Activated T-cell treated with anti-CD3 and anti-CD28 coated beads, Interleukin-2, amount 50 U/mL, for 72 hours (primary cell): ENCODE results near the gene NCCRP1. TPM values are rescaled to one million over a fixed set of nuclear protein-coding genes. Genes with fewer than 3 reads are reported as not detected.
A peak's percentile ranks its signal among the peaks of the same experiment; 100 is the strongest.

Experiments used
- ATAC-seq, 2 donors: fragments of 150-1000 bp; cut with Tn5 transposase; replicated peaks in 1 of 2; 2 replicates each; pipeline ENCODE4 v1.10.0; 2021; ENCODE audit warnings: moderate library complexity in 2 of 2, mild to moderate bottlenecking in 1 of 2
- DNase-seq, 2 donors: peaks; one replicate each; pipeline ENCODE4 v3.0.0; 2021 to 2022; ENCODE audit warnings: mixed read lengths in 1 of 2
- H3K27ac Mint-ChIP-seq: one replicate; pipeline ENCODE4 v1.8.0; 2022; ENCODE audit warnings: mild to moderate bottlenecking, moderate library complexity, mixed read lengths
- H3K27me3 Mint-ChIP-seq: one replicate; pipeline ENCODE4 v1.8.0; 2022; ENCODE audit warnings: low read depth, mixed read lengths
- H3K36me3 Mint-ChIP-seq, 2 donors: one replicate each; pipeline ENCODE4 v1.8.0; 2022; ENCODE audit warnings: mixed read lengths in 2 of 2, mild to moderate bottlenecking in 1 of 2; ENCODE audit not compliant: insufficient read depth in 2 of 2
- H3K4me1 Mint-ChIP-seq: one replicate; pipeline ENCODE4 v1.8.0; 2022; ENCODE audit warnings: low read depth, mixed read lengths
- H3K4me3 Mint-ChIP-seq, 2 donors: one replicate each; pipeline ENCODE4 v1.8.0; 2022; ENCODE audit warnings: mild to moderate bottlenecking in 2 of 2, mixed read lengths in 2 of 2, moderate library complexity in 2 of 2
- H3K9me3 Mint-ChIP-seq, 2 donors: one replicate each; pipeline ENCODE4 v1.8.0; 2022; ENCODE audit warnings: mixed read lengths in 2 of 2
- total RNA-seq, 2 donors: library from RNA; stranded (reverse); gene quantifications; one replicate each; pipeline ENCODE4 v1.2.3, GENCODE V29; 2022

Gene NCCRP1
- total RNA-seq, result not detected

- H3K27ac Mint-ChIP-seq, result no peak within 1 kb of the TSS
- ATAC-seq (peak; percentile 21 to 25), DNase-seq (peak; percentile 10 to 12)
- peaks cover 80% of the 10 kb centered on the region for H3K27me3 Mint-ChIP-seq
- peaks cover 0 to 2% of the 10 kb centered on the region in 2 donors for H3K36me3 Mint-ChIP-seq
- peak within 1 kb of the TSS; percentile 58 to 66 for H3K4me3 Mint-ChIP-seq
- H3K4me1 Mint-ChIP-seq, result peaks cover 25% of the 10 kb centered on the region
- no peaks in the 10 kb centered on the region for H3K9me3 Mint-ChIP-seq
Observed at GRCh38 chr19:39196860-39197562, at the start of gene NCCRP1. Gene NCCRP1, plus strand, starts transcription at chr19:39196964. Its CDS starts 19 bp downstream, at chr19:39196983.

- H3K27me3 Mint-ChIP-seq, result no peaks in the 10 kb centered on the region
- no peaks in the 10 kb centered on the region for H3K36me3 Mint-ChIP-seq
- ATAC-seq, result no peak
- no peak for DNase-seq
- H3K27ac Mint-ChIP-seq, result no peak overlapping the region
- no peaks in the 10 kb centered on the region for H3K4me1 Mint-ChIP-seq
- H3K4me3 Mint-ChIP-seq, result no peak overlapping the region
- H3K9me3 Mint-ChIP-seq, result no peaks in the 10 kb centered on the region
Observed at GRCh38 chr19:39147480-39147879, 49.3 kb upstream of the NCCRP1 start.

GRCh38 chr19:39148939-39149529 is 47.7 kb upstream of the NCCRP1 start:
- H3K9me3 Mint-ChIP-seq, result no peaks in the 10 kb centered on the region
- no peaks in the 10 kb centered on the region for H3K27me3 Mint-ChIP-seq
- H3K36me3 Mint-ChIP-seq, result no peaks in the 10 kb centered on the region
- no peaks in the 10 kb centered on the region for H3K4me1 Mint-ChIP-seq
- H3K4me3 Mint-ChIP-seq, result no peak overlapping the region
- H3K27ac Mint-ChIP-seq, result no peak overlapping the region
- DNase-seq (no peak), ATAC-seq (no peak)

GRCh38 chr19:39150235-39150634 is 46.5 kb upstream of the NCCRP1 start:
- Mint-ChIP-seq H3K36me3 (no peaks in the 10 kb centered on the region), H3K4me3 (no peak overlapping the region), H3K4me1 (no peaks in the 10 kb centered on the region), H3K27me3 (no peaks in the 10 kb centered on the region), H3K27ac (no peak overlapping the region), H3K9me3 (no peaks in the 10 kb centered on the region)
- DNase-seq (no peak), ATAC-seq (no peak)

GRCh38 chr19:39150807-39151600 is 45.8 kb upstream of the NCCRP1 start:
- H3K27me3 Mint-ChIP-seq, result no peaks in the 10 kb centered on the region
- no peak overlapping the region for H3K4me3 Mint-ChIP-seq
- no peaks in the 10 kb centered on the region for H3K36me3 Mint-ChIP-seq
- H3K4me1 Mint-ChIP-seq, result no peaks in the 10 kb centered on the region
- DNase-seq (no peak), ATAC-seq (no peak)
- no peak overlapping the region for H3K27ac Mint-ChIP-seq
- no peaks in the 10 kb centered on the region for H3K9me3 Mint-ChIP-seq

GRCh38 chr19:39152066-39152465 is 44.7 kb upstream of the NCCRP1 start:
- Mint-ChIP-seq H3K4me1 (no peaks in the 10 kb centered on the region), H3K4me3 (no peak overlapping the region), H3K9me3 (no peaks in the 10 kb centered on the region), H3K27me3 (no peaks in the 10 kb centered on the region), H3K27ac (no peak overlapping the region), H3K36me3 (no peaks in the 10 kb centered on the region)
- ATAC-seq, result no peak
- no peak for DNase-seq

GRCh38 chr19:39154100-39154628 is 42.6 kb upstream of the NCCRP1 start:
- ATAC-seq (no peak), DNase-seq (no peak)
- H3K4me1 Mint-ChIP-seq, result no peaks in the 10 kb centered on the region
- H3K9me3 Mint-ChIP-seq, result no peaks in the 10 kb centered on the region
- no peak overlapping the region for H3K4me3 Mint-ChIP-seq
- no peak overlapping the region for H3K27ac Mint-ChIP-seq
- no peaks in the 10 kb centered on the region for H3K36me3 Mint-ChIP-seq
- no peaks in the 10 kb centered on the region for H3K27me3 Mint-ChIP-seq

- ATAC-seq (no peak), DNase-seq (no peak)
- Mint-ChIP-seq H3K4me3 (no peak overlapping the region), H3K4me1 (no peaks in the 10 kb centered on the region), H3K27me3 (no peaks in the 10 kb centered on the region), H3K27ac (no peak overlapping the region), H3K36me3 (no peaks in the 10 kb centered on the region), H3K9me3 (no peaks in the 10 kb centered on the region)
Observed at GRCh38 chr19:39154629-39155100, 42.1 kb upstream of the NCCRP1 start.

GRCh38 chr19:39155114-39155700 is 41.6 kb upstream of the NCCRP1 start:
- DNase-seq, result no peak
- Mint-ChIP-seq H3K4me3 (no peak overlapping the region), H3K27me3 (no peaks in the 10 kb centered on the region), H3K9me3 (no peaks in the 10 kb centered on the region), H3K27ac (no peak overlapping the region), H3K36me3 (no peaks in the 10 kb centered on the region), H3K4me1 (peaks cover under 1% of the 10 kb centered on the region)
- no peak for ATAC-seq

- H3K4me1 Mint-ChIP-seq, result peaks cover 6% of the 10 kb centered on the region
- no peaks in the 10 kb centered on the region for H3K36me3 Mint-ChIP-seq
- H3K27me3 Mint-ChIP-seq, result no peaks in the 10 kb centered on the region
- no peak overlapping the region for H3K4me3 Mint-ChIP-seq
- no peak overlapping the region for H3K27ac Mint-ChIP-seq
- no peaks in the 10 kb centered on the region for H3K9me3 Mint-ChIP-seq
- no peak for DNase-seq
- no peak for ATAC-seq
Observed at GRCh38 chr19:39155741-39156140, 41.0 kb upstream of the NCCRP1 start.

- H3K27me3 Mint-ChIP-seq, result no peaks in the 10 kb centered on the region
- no peaks in the 10 kb centered on the region for H3K36me3 Mint-ChIP-seq
- ATAC-seq (peak in 1 of 2 donors; percentile 39), DNase-seq (no peak)
- H3K27ac Mint-ChIP-seq, result no peak overlapping the region
- H3K4me3 Mint-ChIP-seq, result no peak overlapping the region
- peaks cover 6% of the 10 kb centered on the region for H3K4me1 Mint-ChIP-seq
- H3K9me3 Mint-ChIP-seq, result no peaks in the 10 kb centered on the region
Observed at GRCh38 chr19:39156326-39157230, 40.2 kb upstream of the NCCRP1 start.

- no peaks in the 10 kb centered on the region for H3K27me3 Mint-ChIP-seq
- H3K36me3 Mint-ChIP-seq, result no peaks in the 10 kb centered on the region
- no peak overlapping the region for H3K27ac Mint-ChIP-seq
- peaks cover 6% of the 10 kb centered on the region for H3K4me1 Mint-ChIP-seq
- H3K9me3 Mint-ChIP-seq, result no peaks in the 10 kb centered on the region
- ATAC-seq (no peak), DNase-seq (no peak)
- no peak overlapping the region for H3K4me3 Mint-ChIP-seq
Observed at GRCh38 chr19:39157275-39157996, 39.3 kb upstream of the NCCRP1 start.
